H9 (cell line): ENCODE data around the gene RRBP1. TPM values are rescaled to one million over a fixed set of nuclear protein-coding genes. Genes with fewer than 3 reads are reported as not detected.

Experiments
- DNase-seq: peaks from one replicate; pipeline ENCODE4 v3.0.0-alpha.2; 2017
- H2AFZ ChIP-seq: one replicate; pipeline ENCODE4 v1.6.1; 2013; ENCODE audit warnings: mild to moderate bottlenecking, low read length, control low read depth, moderate library complexity
- H2AK5ac ChIP-seq: 2 replicates; pipeline ENCODE4 v1.6.1; 2013; ENCODE audit warnings: low read length, control low read depth, mixed read lengths; ENCODE audit not compliant: insufficient read length
- H2BK120ac ChIP-seq: one replicate; pipeline ENCODE4 v1.6.1; 2013; ENCODE audit warnings: low read depth, mild to moderate bottlenecking, low read length, control low read depth, inconsistent platforms; ENCODE audit not compliant: poor library complexity, severe bottlenecking
- H2BK12ac ChIP-seq: 2 replicates; pipeline ENCODE4 v1.6.1; 2013; ENCODE audit warnings: low read length, control low read depth, mixed read lengths, low read depth; ENCODE audit not compliant: insufficient read length
- H2BK15ac ChIP-seq: 2 replicates; pipeline ENCODE4 v1.6.1; 2013; ENCODE audit warnings: low read depth, low read length, control low read depth
- H2BK20ac ChIP-seq: one replicate; pipeline ENCODE4 v1.6.1; 2013; ENCODE audit warnings: low read depth, mild to moderate bottlenecking, low read length, control low read depth, inconsistent platforms; ENCODE audit not compliant: poor library complexity, severe bottlenecking
- H2BK5ac ChIP-seq: 2 replicates; pipeline ENCODE4 v1.6.1; 2013; ENCODE audit warnings: low read length, control low read depth, mixed read lengths; ENCODE audit not compliant: insufficient read length
- H3K14ac ChIP-seq: 2 replicates; pipeline ENCODE4 v1.6.1; 2013; ENCODE audit warnings: low read length, control low read depth; ENCODE audit not compliant: insufficient read depth
- H3K18ac ChIP-seq: 2 replicates; pipeline ENCODE4 v1.6.1; 2013; ENCODE audit warnings: low read depth, mild to moderate bottlenecking, mixed read lengths, low read length, control low read depth; ENCODE audit not compliant: insufficient read length
- H3K23ac ChIP-seq: 2 replicates; pipeline ENCODE4 v1.6.1; 2013; ENCODE audit warnings: low read length, control low read depth, mixed read lengths, low read depth; ENCODE audit not compliant: insufficient read length
- H3K23me2 ChIP-seq: 2 replicates; pipeline ENCODE4 v1.6.1; 2013; ENCODE audit warnings: low read depth, mild to moderate bottlenecking, mixed read lengths, low read length, control low read depth; ENCODE audit not compliant: insufficient read length, poor library complexity, severe bottlenecking
- H3K27ac ChIP-seq: 2 replicates; pipeline ENCODE4 v1.5.1; 2013; ENCODE audit warnings: low read length, control low read depth, mixed read lengths, low read depth; ENCODE audit not compliant: insufficient read length
- H3K27me3 ChIP-seq: 2 replicates; pipeline ENCODE4 v1.6.1; 2013; ENCODE audit warnings: low read length, control low read depth, inconsistent platforms; ENCODE audit not compliant: insufficient read depth
- H3K4ac ChIP-seq: 2 replicates; pipeline ENCODE4 v1.6.1; 2013; ENCODE audit warnings: low read depth, mild to moderate bottlenecking, control low read depth, inconsistent platforms, low read length, moderate library complexity
- H3K4me1 ChIP-seq: 2 replicates; pipeline ENCODE4 v1.6.1; 2013; ENCODE audit warnings: low read length, control low read depth, inconsistent platforms; ENCODE audit not compliant: insufficient read depth
- H3K4me2 ChIP-seq: 2 replicates; pipeline ENCODE4 v1.6.1; 2013; ENCODE audit warnings: low read length, control low read depth, mixed read lengths; ENCODE audit not compliant: insufficient read length, insufficient read depth
- H3K56ac ChIP-seq: 2 replicates; pipeline ENCODE4 v1.6.1; 2013; ENCODE audit warnings: low read depth, mild to moderate bottlenecking, mixed read lengths, low read length, control low read depth; ENCODE audit not compliant: insufficient read length
- H3K79me1 ChIP-seq: 2 replicates; pipeline ENCODE4 v1.6.1; 2013; ENCODE audit warnings: low read depth, mild to moderate bottlenecking, moderate library complexity, low read length, control low read depth, inconsistent platforms; ENCODE audit not compliant: insufficient read depth, poor library complexity, severe bottlenecking
- H3K79me2 ChIP-seq: 2 replicates; pipeline ENCODE4 v1.6.1; 2013; ENCODE audit warnings: low read length, control low read depth, inconsistent platforms; ENCODE audit not compliant: insufficient read depth
- H3K9ac ChIP-seq: 2 replicates; pipeline ENCODE4 v1.6.1; 2013; ENCODE audit warnings: low read length, control low read depth, mixed read lengths; ENCODE audit not compliant: insufficient read length; ENCODE audit errors: extremely low read depth
- H3K9me3 ChIP-seq: one replicate; pipeline ENCODE4 v1.6.1; 2013; ENCODE audit warnings: low read depth, low read length, inconsistent platforms; ENCODE audit not compliant: control insufficient read depth
- H3T11ph ChIP-seq: one replicate; pipeline ENCODE4 v1.6.1; 2013; ENCODE audit warnings: mild to moderate bottlenecking, low read length, control low read depth, inconsistent platforms
- H4K20me1 ChIP-seq: one replicate; pipeline ENCODE4 v1.6.1; 2013; ENCODE audit not compliant: control insufficient read depth, insufficient read length, insufficient read depth
- H4K5ac ChIP-seq: 2 replicates; pipeline ENCODE4 v1.6.1; 2013; ENCODE audit warnings: low read depth, mild to moderate bottlenecking, mixed read lengths, low read length, control low read depth; ENCODE audit not compliant: insufficient read length
- H4K8ac ChIP-seq: replicated peaks from 2 replicates; pipeline ENCODE4 v1.6.1; 2013; ENCODE audit warnings: low read length, control low read depth, mixed read lengths, low read depth; ENCODE audit not compliant: insufficient read length
- H4K91ac ChIP-seq: 2 replicates; pipeline ENCODE4 v1.6.1; 2013; ENCODE audit warnings: low read depth, mild to moderate bottlenecking, moderate library complexity, mixed read lengths, low read length, control low read depth; ENCODE audit not compliant: insufficient read length
- H3K27ac Mint-ChIP-seq, 3 experiments: 2 replicates in 2 of 3; 3 replicates in 1 of 3; pipeline ENCODE4 v1.8.0; 2020 to 2021; ENCODE audit warnings: mixed read lengths in 3 of 3, mild to moderate bottlenecking in 1 of 3, moderate library complexity in 1 of 3
- H3K27me3 Mint-ChIP-seq: 2 replicates; pipeline ENCODE4 v1.8.0; 2021; ENCODE audit warnings: low read depth, mild to moderate bottlenecking, moderate library complexity, mixed read lengths
- H3K36me3 Mint-ChIP-seq, 3 experiments: 2 replicates in 2 of 3; 3 replicates in 1 of 3; pipeline ENCODE4 v1.8.0; 2020 to 2021; ENCODE audit warnings: low read depth in 3 of 3, mixed read lengths in 3 of 3; ENCODE audit not compliant: insufficient read depth in 1 of 3
- H3K4me1 Mint-ChIP-seq, 2 experiments: 2 replicates each; pipeline ENCODE4 v1.8.0; 2020; ENCODE audit warnings: mixed read lengths in 2 of 2
- H3K4me3 Mint-ChIP-seq, 2 experiments: 2 replicates in 1 of 2; 3 replicates in 1 of 2; pipeline ENCODE4 v1.8.0; 2020 to 2021; ENCODE audit warnings: mild to moderate bottlenecking in 2 of 2, mixed read lengths in 2 of 2, moderate library complexity in 1 of 2
- H3K9me3 Mint-ChIP-seq, 2 experiments: 2 replicates in 1 of 2; 3 replicates in 1 of 2; pipeline ENCODE4 v1.8.0; 2020; ENCODE audit warnings: mild to moderate bottlenecking in 2 of 2, mixed read lengths in 2 of 2, moderate library complexity in 1 of 2
- CTCF ChIP-seq: fragments of 200-600 bp; sonication (generic); conservative IDR thresholded peaks from 3 replicates; pipeline ENCODE4 v1.8.0; 2021; ENCODE audit warnings: antibody characterized with exemption, mild to moderate bottlenecking
- WGBS: extraction: QIAGEN DNeasy Blood & Tissue Kit; methylation state at CpG from one replicate; pipeline ENCODE4 v1.1.7; 2013; ENCODE audit warnings: missing lambda C conversion rate, low lambda C conversion rate, mixed read lengths; ENCODE audit not compliant: insufficient read length; ENCODE audit errors: extremely low coverage; 5-methylcytosine and 5-hydroxymethylcytosine counted together
- total RNA-seq: library from RNA; stranded (reverse); gene quantifications from 2 replicates; pipeline ENCODE4 v1.2.1, GENCODE V29; 2021

The RRBP1 gene
- total RNA-seq, 1 experiment from 2014 or later: 97.8 TPM

- Histone ChIP-seq H2AK5ac (no peak overlapping the region), H3K14ac (no peak overlapping the region), H3K4ac (no peak overlapping the region), H3K4me1 (no peaks in the 10 kb centered on the region), H3K56ac (no peak overlapping the region), H3K79me2 (no peaks in the 10 kb centered on the region), H4K5ac (no peak overlapping the region), H3K79me1 (no peaks in the 10 kb centered on the region), H3K27me3 (no peaks in the 10 kb centered on the region), H3K23me2 (no peaks in the 10 kb centered on the region), H3K9me3 (no peaks in the 10 kb centered on the region), H2BK20ac (no peak overlapping the region), H4K91ac (no peak overlapping the region), H3K23ac (no peak overlapping the region), H4K20me1 (peaks cover 2% of the 10 kb centered on the region), H3T11ph (no peak overlapping the region), H2AFZ (no peak overlapping the region), H3K4me2 (no peak overlapping the region), H2BK12ac (no peak overlapping the region), H3K27ac (no peak overlapping the region), H4K8ac (no peak overlapping the region), H2BK120ac (no peak overlapping the region), H3K18ac (no peak overlapping the region), H2BK5ac (no peak overlapping the region), H2BK15ac (no peak overlapping the region), H3K9ac (no peak overlapping the region)
- no CpG with 5 or more reads among the region's 5 CpGs for WGBS
- peaks cover 0 to 2% of the 10 kb centered on the region in 2 experiments; a peak in 1 of 5 replicates for H3K9me3 Mint-ChIP-seq
- peaks cover 2% of the 10 kb centered on the region in 2 experiments for H3K4me1 Mint-ChIP-seq
- DNase-seq: no peak
- H3K27ac Mint-ChIP-seq: no peak overlapping the region; a peak in 2 of 7 replicates
- no peak for TF ChIP-seq CTCF
- H3K27me3 Mint-ChIP-seq: peaks cover 1% of the 10 kb centered on the region
- no peak overlapping the region for H3K4me3 Mint-ChIP-seq
- H3K36me3 Mint-ChIP-seq: no peaks in the 10 kb centered on the region
Measured at GRCh38 chr20:17704589-17705317, 22.7 kb upstream of the RRBP1 start.
